22Rv1 (cell line): ENCODE results near the gene KANK4.

ENCODE experiments used
- H3K27ac ChIP-seq: fragments of 450-650 bp; 2 replicates; pipeline ENCODE4 v1.5.1; 2017
- CTCF ChIP-seq: fragments of 450-650 bp; IDR thresholded peaks from 2 replicates; pipeline ENCODE4 v1.5.1; 2017; ENCODE audit warnings: mild to moderate bottlenecking
- ZFX ChIP-seq: fragments of 450-650 bp; IDR thresholded peaks from 2 replicates; pipeline ENCODE4 v1.6.1; 2017; ENCODE audit warnings: antibody characterized with exemption, borderline replicate concordance

Gene KANK4

GRCh38 chr1:62282909-62283755 lies 36.1 kb downstream of the KANK4 start:
- TF ChIP-seq CTCF (no peak), ZFX (no peak)

GRCh38 chr1:62281922-62282555 lies 37.2 kb downstream of the KANK4 start:
- TF ChIP-seq ZFX (no peak), CTCF (no peak)
- no peak overlapping the region for H3K27ac ChIP-seq

More at GRCh38 chr1:62282909-62283755, 36.1 kb downstream of the KANK4 start:
- H3K27ac ChIP-seq = no peak overlapping the region

- TF ChIP-seq CTCF = no peak
- TF ChIP-seq ZFX = no peak
- no peak overlapping the region for H3K27ac ChIP-seq
Measured at GRCh38 chr1:62280960-62281465, 38.2 kb downstream of the KANK4 start.

GRCh38 chr1:62280150-62280549 lies 39.1 kb downstream of the KANK4 start:
- TF ChIP-seq ZFX (no peak), CTCF (no peak)
- no peak overlapping the region for H3K27ac ChIP-seq

GRCh38 chr1:62276791-62277190 lies 42.4 kb downstream of the KANK4 start:
- TF ChIP-seq ZFX = no peak
- no peak for TF ChIP-seq CTCF
- no peak overlapping the region for H3K27ac ChIP-seq

- TF ChIP-seq CTCF (no peak), ZFX (no peak)
- no peak overlapping the region for H3K27ac ChIP-seq
Measured at GRCh38 chr1:62274496-62275485, 44.4 kb downstream of the KANK4 start.
